ENCODE measurements around the gene ALDH8A1. TPM values are rescaled to one million over a fixed set of nuclear protein-coding genes. Genes with fewer than 3 reads are reported as not detected.

The ALDH8A1 gene
- total RNA-seq, 1 experiment from 2014 or later: not detected

GRCh38 chr6:134909701-134910592 lies 40.0 kb downstream of the ALDH8A1 start:
- Histone ChIP-seq H4K8ac (replicated peaks; ENCODE audit: insufficient read length, low read depth, low read length) (no peak overlapping the region), H2AFZ (ENCODE audit: low read length) (no peak overlapping the region), H3K23me2 (ENCODE audit: insufficient read length, low read depth, low read length, poor library complexity, severe bottlenecking) (no peaks in the 10 kb centered on the region), H3K4me1 (ENCODE audit: insufficient read depth, low read length) (no peaks in the 10 kb centered on the region), H3K27me3 (ENCODE audit: insufficient read depth, low read length) (no peaks in the 10 kb centered on the region), H3T11ph (ENCODE audit: low read length) (no peak overlapping the region), H2BK12ac (ENCODE audit: insufficient read length, low read depth, low read length) (no peak overlapping the region), H2BK20ac (ENCODE audit: low read depth, low read length, poor library complexity, severe bottlenecking) (no peak overlapping the region), H3K79me2 (ENCODE audit: insufficient read depth, low read length) (no peaks in the 10 kb centered on the region), H3K56ac (ENCODE audit: insufficient read length, low read depth, low read length) (no peak overlapping the region), H2AK5ac (ENCODE audit: insufficient read length, low read length) (no peak overlapping the region), H4K5ac (ENCODE audit: insufficient read length, low read depth, low read length) (no peak overlapping the region), H3K23ac (ENCODE audit: insufficient read length, low read depth, low read length) (no peak overlapping the region), H3K18ac (ENCODE audit: insufficient read length, low read depth, low read length) (no peak overlapping the region), H3K79me1 (ENCODE audit: insufficient read depth, low read depth, low read length, poor library complexity, severe bottlenecking) (no peaks in the 10 kb centered on the region), H2BK5ac (ENCODE audit: insufficient read length, low read length) (no peak overlapping the region), H3K9ac (ENCODE audit: extremely low read depth, insufficient read length, low read length) (no peak overlapping the region), H2BK120ac (ENCODE audit: low read depth, low read length, poor library complexity, severe bottlenecking) (no peak overlapping the region), H3K4me2 (ENCODE audit: insufficient read depth, insufficient read length, low read length) (no peak overlapping the region), H3K4ac (ENCODE audit: low read depth, low read length) (no peak overlapping the region), H4K91ac (ENCODE audit: insufficient read length, low read depth, low read length) (no peak overlapping the region), H2BK15ac (ENCODE audit: low read depth, low read length) (no peak overlapping the region), H3K9me3 (ENCODE audit: control insufficient read depth, low read depth, low read length) (no peaks in the 10 kb centered on the region), H4K20me1 (ENCODE audit: control insufficient read depth, insufficient read depth, insufficient read length) (no peaks in the 10 kb centered on the region), H3K14ac (ENCODE audit: insufficient read depth, low read length) (no peak overlapping the region), H3K27ac (ENCODE audit: insufficient read length, low read depth, low read length) (no peak overlapping the region)
- Mint-ChIP-seq H3K27ac (peak overlapping the region in 1 of 3 experiments; percentile 72; a peak in 1 of 7 replicates), H3K4me1 (peaks cover 3% of the 10 kb centered on the region in 2 experiments; a peak in 2 of 4 replicates), H3K27me3 (ENCODE audit: low read depth) (no peaks in the 10 kb centered on the region), H3K4me3 (no peak overlapping the region), H3K36me3 (ENCODE audit: insufficient read depth in 1 of 3, low read depth in 3 of 3) (no peaks in the 10 kb centered on the region; a peak in 2 of 7 replicates), H3K9me3 (peaks cover 0 to 3% of the 10 kb centered on the region in 2 experiments; a peak in 1 of 5 replicates)
- no CpG with 5 or more reads among the region's 11 CpGs for WGBS (ENCODE audit: extremely low coverage, insufficient read length, low lambda C conversion rate)
- no peak for DNase-seq
- TF ChIP-seq CTCF (conservative IDR thresholded peaks at IDR 0.05): no peak
